OCI-LY7 (cell line): ENCODE results near the gene ANKS1A.

Source experiments
- EZH2phosphoT487 ChIP-seq: fragments of 200-600 bp; sonication (generic); IDR thresholded peaks from 2 replicates; pipeline ENCODE4 v1.6.1; 2018; ENCODE audit warnings: low read depth, borderline replicate concordance, mild to moderate bottlenecking, mixed run types, antibody characterized with exemption, low read length, moderate library complexity, mixed read lengths
- TF ChIP-seq, protein P1 (sequence below): fragments of 200-600 bp; sonication (generic); conservative IDR thresholded peaks from 2 replicates; pipeline ENCODE4 v1.5.1; 2014; ENCODE audit warnings: mild to moderate bottlenecking, antibody characterized with exemption, low read length, moderate library complexity, mixed read lengths

DNA sequence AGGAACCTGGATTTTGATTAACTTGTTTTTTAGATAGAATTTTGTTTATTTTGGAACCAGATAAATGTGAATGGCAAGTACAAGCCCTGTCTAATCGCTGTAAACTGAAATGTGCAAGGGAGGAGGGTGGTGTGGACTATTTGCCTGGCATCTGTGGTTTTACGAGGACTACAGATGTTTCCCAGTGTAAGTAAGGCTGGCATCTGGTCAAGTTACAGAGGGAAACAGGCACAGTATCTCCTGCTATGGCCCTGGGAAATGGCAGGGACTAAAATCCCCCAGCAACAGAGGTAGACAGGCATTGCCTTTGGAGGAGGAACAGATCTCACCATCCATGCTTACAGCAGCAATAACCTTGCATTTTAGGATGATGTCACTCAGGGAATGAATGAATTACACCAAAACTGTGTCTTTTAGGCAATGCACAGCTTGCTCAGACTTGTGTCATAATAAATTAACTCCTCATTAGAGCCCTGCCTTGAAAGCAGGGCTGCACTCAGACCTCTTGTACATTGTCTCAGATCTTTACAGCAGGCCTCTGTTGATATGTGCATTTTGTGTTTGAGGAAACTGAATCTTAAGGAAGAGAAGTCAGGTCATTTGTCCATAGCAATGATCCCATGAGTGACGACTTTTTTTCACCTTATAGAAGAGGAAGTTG lies 155.8 kb downstream of the ANKS1A start:
- TF ChIP-seq, protein P1, sequence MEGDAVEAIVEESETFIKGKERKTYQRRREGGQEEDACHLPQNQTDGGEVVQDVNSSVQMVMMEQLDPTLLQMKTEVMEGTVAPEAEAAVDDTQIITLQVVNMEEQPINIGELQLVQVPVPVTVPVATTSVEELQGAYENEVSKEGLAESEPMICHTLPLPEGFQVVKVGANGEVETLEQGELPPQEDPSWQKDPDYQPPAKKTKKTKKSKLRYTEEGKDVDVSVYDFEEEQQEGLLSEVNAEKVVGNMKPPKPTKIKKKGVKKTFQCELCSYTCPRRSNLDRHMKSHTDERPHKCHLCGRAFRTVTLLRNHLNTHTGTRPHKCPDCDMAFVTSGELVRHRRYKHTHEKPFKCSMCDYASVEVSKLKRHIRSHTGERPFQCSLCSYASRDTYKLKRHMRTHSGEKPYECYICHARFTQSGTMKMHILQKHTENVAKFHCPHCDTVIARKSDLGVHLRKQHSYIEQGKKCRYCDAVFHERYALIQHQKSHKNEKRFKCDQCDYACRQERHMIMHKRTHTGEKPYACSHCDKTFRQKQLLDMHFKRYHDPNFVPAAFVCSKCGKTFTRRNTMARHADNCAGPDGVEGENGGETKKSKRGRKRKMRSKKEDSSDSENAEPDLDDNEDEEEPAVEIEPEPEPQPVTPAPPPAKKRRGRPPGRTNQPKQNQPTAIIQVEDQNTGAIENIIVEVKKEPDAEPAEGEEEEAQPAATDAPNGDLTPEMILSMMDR, result no peak
- TF ChIP-seq EZH2phosphoT487, result no peak
